ENCODE measurements around the gene RPL3.

DNA sequence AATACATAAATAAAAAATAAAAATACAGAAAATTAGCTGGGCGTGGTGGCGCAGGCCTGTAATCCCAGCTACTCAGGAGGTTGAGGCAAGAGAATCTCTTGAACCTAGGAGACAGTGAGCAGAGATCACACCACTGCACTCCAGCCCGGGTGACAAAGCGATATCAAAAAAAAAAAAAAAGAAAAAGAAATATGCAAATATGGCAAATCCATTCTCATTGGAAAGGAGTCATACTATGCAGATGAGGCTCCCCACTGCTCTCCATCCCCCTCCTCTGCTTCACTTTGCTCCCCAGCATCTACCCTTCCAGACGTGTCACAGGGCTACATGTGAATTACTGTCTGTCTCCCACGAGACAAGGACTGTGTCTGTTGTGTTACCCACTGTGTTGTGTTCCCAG lies 38.3 kb downstream of the RPL3 start:
- TF ChIP-seq, protein P1, sequence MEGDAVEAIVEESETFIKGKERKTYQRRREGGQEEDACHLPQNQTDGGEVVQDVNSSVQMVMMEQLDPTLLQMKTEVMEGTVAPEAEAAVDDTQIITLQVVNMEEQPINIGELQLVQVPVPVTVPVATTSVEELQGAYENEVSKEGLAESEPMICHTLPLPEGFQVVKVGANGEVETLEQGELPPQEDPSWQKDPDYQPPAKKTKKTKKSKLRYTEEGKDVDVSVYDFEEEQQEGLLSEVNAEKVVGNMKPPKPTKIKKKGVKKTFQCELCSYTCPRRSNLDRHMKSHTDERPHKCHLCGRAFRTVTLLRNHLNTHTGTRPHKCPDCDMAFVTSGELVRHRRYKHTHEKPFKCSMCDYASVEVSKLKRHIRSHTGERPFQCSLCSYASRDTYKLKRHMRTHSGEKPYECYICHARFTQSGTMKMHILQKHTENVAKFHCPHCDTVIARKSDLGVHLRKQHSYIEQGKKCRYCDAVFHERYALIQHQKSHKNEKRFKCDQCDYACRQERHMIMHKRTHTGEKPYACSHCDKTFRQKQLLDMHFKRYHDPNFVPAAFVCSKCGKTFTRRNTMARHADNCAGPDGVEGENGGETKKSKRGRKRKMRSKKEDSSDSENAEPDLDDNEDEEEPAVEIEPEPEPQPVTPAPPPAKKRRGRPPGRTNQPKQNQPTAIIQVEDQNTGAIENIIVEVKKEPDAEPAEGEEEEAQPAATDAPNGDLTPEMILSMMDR (IDR thresholded peaks at IDR 0.05; ENCODE audit: low read depth, low read length, poor library complexity, severe bottlenecking) = no peak
- no peak for TF ChIP-seq EZH2phosphoT487 (IDR thresholded peaks at IDR 0.05; ENCODE audit: borderline replicate concordance, low read length)

Measured in DOHH2 (cell line).